ENCODE data around the gene STXBP4. TPM values are rescaled to one million over a fixed set of nuclear protein-coding genes. Genes with fewer than 3 reads are reported as not detected.

The STXBP4 gene
- polyA plus RNA-seq (2013, experiment 1 of 2; ENCODE audit: insufficient read length), result 3.9 TPM
- polyA plus RNA-seq (2013, experiment 2 of 2; ENCODE audit: insufficient read length), result 3.9 TPM

DNA sequence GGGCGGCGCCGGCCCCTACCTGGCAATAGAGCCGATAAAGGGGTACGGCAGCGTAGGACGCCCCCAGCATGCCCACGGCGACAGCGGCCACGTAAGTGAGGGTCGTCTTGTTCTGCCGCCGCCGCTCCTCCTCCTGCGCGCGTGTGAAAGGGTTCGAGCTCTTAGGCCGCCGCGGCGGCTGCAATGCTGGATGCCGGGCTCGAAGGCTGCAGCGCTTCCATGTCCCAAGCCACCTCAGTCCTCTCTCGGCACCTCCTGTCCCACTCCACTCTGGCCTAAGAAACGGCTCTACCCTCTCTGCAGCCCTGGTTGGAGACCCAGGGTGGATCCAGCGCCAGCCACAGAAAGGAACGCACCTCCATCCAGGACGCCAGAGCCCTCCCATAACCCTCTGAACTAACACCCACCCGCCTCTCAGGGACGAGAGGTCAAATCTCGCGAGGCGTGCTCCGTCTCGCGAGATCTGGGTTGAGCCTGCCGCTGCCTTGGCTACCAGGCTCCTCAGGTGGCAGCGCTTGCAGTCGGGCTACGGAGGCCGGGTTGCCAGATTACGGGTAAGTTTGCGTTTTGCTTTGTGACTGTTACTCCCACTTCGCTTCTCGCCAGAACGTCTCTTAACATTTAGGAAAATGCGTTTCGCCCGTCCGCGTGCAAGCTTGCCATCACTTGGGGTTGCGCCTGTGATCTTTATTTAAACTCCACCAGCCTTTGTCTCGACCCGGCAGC is at the start of gene STXBP4, which contains the start of gene COX11:
TSS of gene STXBP4 (plus strand) at position 504 of the 726 bp plus-strand sequence. CDS start 17,455 bp downstream, outside the sequence.
TSS of gene COX11 (minus strand) at position 393 of the 726 bp plus-strand sequence. CDS start at position 385, 8 bp downstream.
- peak; percentile 96 for DNase-seq

GRCh38 chr17:54919425-54919824 is 49.1 kb upstream of the STXBP4 start:
- no peak for DNase-seq

DNA sequence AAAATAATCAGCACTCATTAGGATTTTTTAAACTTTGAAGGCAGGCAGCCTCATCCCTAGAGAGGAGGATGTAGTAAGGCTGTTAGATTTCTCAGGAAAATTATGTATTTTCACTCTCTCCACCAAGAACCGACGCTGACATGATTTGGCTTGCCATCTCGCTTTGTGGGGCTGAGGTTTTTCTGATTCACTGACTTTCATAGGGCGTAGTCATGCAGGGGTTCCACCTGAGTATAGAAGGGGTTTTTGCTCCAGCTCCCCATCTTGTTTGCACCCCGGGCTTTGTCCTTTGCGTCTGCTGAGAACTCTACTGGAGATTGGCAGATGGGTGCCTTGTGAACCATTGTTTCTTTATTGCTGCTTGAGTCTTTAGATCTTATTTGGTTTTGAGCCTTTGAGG is 47.7 kb upstream of the STXBP4 start:
- no peak for DNase-seq

DNA sequence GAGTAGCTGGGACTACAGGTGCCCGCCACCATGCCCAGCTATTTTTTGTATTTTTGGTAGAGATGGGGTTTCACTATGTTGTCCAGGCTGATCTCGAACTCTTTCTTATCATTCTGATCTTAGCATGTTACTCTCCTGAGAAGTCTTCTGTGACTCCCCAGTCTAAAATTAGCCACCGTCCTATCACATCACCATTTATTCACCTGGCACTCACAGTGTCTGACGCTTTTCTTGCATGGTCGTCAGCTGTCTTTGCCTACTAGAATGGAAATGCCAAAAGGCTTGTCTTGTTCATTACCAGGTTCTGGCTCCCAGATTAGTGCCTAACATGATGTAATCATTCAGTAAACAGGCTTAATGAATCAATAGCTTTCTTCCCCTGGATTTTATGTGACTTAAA is 44.2 kb upstream of the STXBP4 start:
- no peak for DNase-seq

GRCh38 chr17:54927525-54927924 is 41.0 kb upstream of the STXBP4 start:
- DNase-seq, result no peak

DNA sequence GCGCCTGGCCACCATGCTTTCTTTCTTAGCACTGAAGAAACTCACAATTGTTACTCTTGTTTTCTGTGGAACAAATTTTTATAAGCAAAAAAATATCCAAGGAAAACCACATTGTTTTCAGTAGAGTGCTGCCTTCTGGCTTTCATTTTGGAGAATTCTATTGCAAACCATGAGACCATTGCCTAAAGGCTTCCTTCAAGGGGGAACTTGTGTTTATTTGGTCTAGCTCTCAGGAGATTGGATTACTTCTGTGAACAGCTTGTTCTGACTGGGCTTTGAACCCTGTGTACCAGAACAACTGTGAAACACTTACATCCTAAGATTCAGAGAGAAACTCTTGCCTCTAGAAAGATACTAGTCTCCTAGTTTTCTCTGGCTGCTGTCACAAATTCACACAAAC is 35.9 kb upstream of the STXBP4 start:
- no peak for DNase-seq

GRCh38 chr17:54933921-54934320 is 34.6 kb upstream of the STXBP4 start:
- DNase-seq, result no peak

DNA sequence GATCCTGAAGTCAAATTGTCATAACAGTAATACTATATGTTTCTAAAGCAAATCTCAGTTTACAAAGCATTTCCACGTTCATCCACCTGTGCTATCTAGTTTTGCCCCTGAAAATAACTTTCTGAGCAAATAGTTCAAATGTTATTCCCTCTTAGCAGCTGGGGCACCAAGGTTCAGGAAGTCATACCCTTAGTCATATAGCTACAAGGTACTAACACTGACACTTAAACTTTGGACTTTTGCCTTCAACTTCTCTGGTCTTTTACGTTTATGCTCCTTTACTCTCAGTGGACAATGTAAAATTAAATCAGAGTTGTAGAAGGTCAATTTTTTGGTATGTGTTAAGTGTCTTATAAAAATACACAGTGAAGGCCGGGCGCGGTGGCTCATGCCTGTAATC is 33.1 kb upstream of the STXBP4 start:
- no peak for DNase-seq

DNA sequence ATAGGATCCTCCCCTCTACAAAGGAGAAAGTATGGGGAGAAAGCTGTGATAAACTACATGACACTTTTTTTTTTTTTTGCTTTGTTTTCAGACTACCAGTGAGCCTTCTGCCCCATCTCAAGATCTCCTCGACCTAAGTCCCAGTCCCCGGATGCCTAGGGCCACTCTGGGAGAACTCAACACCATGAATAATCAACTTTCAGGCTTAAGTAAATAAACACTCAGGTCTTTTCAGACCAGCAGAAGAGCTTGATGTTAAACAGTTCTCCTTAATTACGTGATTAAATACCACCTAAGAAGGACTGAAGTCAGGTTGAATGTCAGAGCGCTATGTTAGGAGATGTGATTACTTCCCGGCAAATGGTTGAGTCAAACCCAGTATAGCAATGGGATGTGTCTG is 31.5 kb upstream of the STXBP4 start:
- DNase-seq, result no peak

DNA sequence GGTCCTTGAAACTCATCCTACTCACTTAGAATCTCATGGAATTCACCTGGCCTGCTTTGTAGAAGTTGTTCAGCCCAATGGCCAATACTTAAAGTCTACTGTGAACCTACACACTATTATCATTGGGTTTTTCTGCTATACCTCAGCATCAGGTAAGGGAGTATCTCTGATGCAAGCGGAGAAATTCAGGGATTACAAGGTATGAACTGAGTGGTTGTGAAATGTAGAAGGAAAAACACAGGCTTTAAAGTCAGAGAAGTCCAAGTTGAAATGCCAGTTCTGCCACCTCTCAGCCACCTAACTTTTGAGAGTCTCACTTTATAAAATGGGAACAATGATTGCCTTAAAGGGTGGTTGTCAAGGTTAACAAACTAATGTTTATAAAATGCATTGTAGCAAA is 31.1 kb upstream of the STXBP4 start:
- no peak for DNase-seq

GRCh38 chr17:54941285-54941684 is 27.3 kb upstream of the STXBP4 start:
- DNase-seq, result no peak

DNA sequence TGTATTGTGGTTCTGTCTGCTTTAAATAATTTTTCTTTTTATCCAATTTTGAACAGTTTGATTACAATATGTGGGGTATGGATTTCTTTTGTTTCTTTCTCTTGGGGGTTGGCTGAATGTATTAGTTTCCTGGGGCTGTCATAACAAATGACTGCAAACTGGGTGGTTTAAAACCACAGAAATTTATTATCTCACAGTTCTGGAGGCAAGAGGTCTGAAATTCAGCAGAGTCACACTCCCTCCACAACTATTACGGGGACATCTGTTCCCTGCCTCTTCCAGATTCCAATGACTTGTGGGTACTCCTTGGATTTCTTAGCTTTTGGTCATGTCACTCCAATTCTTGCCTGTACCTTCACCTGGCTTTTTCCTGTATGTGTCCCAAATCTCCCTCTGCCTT is 23.8 kb upstream of the STXBP4 start:
- DNase-seq, result peak; percentile 65

DNA sequence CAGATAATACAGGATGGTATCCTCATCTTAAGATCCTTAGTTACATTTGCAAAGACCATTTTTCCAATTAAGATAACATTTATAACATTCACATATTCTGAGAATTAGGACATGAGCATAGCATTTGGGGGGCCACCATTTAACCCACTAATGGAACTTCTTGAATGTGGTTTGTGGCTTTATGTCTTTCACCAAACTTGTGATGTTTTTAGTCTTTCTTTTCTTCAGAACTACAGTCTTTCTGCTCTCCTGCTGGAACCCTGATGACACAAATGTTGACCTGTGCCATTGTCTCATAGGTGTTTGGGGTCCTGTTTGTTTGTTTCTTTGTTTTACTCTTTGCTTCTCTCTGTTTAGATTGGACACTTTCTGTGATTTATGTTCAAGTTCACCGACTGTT is 23.3 kb upstream of the STXBP4 start:
- no peak for DNase-seq

GRCh38 chr17:54945671-54946070 is 22.9 kb upstream of the STXBP4 start:
- DNase-seq, result no peak

- DNase-seq, result no peak
Observed at GRCh38 chr17:54947396-54947795, 21.2 kb upstream of the STXBP4 start.

- DNase-seq, result peak; percentile 71
Observed at GRCh38 chr17:54948380-54948779, 20.2 kb upstream of the STXBP4 start.

DNA sequence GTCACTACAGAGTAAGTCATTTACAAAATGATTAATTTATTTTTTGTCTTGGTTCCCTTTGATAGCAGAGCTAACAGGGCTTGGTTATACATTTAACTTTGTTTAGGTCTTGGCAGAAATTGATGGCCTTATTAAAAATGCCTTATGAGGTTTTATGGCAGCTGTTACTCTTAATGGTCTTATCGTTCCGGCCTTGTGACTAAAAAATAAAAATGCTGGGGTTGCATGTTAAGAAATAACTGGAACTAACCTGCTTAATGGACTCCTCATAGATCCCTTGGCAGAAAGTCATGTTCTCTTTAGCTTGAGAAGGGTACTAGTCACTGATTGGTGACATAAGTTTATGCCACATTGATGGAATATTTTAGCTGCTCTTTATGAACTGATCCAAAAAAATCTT is 18.4 kb upstream of the STXBP4 start:
- DNase-seq, result no peak

GRCh38 chr17:54951286-54951685 is 17.3 kb upstream of the STXBP4 start:
- DNase-seq, result no peak

DNA sequence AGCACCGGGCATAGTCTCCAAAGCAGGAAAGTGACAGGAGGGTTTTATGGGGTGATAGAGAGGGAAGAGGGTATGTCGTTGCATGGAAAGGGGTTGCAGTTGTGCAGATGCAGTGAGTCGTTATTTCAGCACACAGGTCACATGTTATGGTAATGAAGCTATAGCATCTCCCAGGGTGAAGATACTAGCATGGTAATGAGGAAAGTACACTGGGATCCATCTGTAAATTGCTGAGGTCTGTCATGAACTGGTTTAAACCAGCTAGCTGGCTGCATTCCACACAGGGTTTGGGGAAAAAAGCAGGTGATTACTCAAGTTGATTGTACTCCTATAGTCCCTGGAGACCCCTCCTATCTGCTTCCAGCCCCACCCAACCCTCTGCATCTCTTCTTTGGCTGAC is 11.8 kb upstream of the STXBP4 start:
- DNase-seq, result no peak

DNA sequence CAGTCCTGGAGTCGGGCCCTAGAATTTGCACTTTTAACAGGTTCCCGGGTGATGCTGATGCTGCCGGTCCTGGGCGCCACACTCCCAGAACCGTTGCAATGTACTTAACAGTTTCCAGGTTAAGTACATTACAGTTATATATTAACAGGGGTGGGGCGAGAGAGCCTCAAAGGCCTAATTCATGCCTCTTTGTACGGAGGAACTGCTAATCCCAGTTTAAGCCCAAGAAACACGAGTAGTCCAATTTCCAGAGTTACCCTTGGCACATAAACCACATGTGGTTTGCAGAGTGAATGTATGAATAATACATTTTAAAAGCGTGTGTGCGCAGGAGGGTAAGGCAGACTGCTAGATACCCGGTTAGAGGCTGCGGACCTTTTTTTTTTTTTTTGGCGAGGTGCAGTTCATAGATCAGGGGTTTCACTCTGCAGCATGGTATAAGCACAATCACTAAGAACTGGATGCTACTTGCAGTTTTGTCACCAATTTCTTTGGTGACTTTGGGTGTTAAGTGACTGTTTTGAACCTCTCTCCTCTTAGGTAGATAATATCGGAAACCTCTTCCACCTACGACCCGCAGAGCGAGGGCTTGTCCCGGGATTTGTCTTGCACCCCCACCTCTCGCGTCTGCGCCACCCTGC is 824 bp upstream of the STXBP4 start:
- peak; percentile 11 for DNase-seq

GRCh38 chr17:54968988-54969332 is 395 bp downstream of the STXBP4 start:
- no peak for DNase-seq

DNA sequence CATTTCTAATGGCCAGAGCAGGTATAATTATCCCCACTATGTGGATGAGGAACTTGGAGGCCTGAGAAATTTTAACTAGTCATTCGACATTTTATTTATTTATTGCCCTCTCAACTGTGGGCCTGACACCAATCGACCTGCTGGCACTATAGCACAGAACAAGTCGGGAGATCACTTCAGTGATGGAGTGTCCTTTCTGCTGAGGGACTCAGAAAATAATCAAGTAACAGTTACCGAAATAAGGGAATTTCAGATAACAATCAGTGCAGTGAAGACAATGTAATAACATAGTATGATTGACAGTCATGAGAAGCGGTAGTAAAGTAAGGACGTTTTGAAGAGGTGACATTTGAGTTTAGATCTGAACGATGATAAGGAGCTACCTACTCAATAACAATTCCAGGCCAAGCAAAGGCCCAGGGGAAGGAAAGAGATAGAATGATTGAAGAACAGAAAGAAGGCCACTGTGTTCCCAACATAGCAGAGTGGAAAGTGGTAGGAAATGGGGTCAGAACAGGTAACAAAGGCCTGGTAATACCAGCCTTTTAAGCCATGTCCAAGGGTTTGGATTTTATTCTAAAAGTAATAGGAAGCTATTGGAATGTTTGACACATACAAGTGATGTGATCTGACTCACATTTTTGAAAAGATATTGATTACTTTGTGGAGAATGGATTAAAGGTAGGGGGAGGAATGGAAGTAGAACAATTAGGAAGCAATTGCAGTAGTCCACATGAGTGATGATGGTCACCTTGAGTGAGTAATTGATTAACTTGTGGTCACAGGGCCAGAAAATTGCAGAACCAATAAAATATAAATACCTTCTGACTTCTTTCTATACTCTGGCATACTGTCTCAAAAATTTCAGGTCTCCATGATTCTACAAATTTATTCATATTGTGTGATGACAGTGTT is 1.4 kb downstream of the STXBP4 start:
- no peak for DNase-seq

DNA sequence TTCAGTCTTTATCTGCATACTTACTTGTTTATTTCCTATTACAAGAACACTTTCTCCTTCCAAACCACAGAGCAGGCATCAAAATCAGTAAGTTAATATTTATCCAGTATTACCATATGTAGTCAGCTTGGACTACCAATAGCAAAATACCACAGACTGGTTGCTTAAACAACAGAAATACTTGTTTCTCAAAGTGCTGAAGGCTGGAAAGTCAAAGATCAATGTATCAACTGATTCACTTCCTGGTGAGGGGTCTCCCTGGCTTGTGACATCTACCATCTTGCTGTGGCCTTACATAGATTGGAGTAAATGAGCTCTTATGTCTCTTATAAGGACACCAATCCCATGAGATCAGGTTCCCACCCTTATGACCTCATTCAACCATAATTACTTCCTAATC is 2.6 kb downstream of the STXBP4 start:
- no peak for DNase-seq

Data from fibroblast of skin of scalp (primary cell).